ENCODE measurements around the gene RPLP2.
A peak's percentile ranks its signal among the peaks of the same experiment; 100 is the strongest.

RPLP2 gene

DNA sequence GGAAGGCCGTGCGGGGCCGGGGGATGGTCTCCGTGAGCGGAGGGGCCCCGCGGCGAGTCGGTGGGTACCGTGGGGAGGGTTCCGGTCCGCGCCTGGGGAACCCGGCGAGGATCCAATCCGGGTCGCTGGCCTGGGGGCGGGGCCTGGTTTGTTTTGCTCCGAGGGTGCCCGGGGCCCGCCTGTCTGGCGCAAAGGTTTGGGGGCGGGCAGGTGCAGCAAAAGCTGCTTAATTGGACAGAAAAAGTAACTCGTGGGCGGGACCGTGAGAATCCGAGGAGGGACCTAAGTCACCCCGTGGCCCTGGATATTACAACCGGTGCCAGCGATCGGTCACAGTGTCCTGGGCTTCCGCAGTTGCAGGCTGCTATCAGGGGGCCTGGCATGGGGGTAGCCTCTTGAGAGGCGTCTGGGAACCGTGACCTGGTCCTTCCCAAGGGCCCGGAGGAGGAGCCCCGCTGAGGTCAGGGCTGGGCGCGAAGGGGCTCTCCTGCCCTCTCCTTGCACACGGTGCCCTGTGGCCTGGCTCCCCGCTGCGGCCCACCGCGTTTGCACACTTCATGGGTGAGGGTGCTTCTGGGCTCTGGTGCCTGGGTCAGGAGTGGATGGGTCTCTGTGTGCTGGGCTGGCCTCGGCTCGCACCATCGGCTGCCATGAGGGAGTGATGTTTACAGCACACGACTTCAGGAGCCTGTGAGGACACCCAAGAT lies 10.3 kb downstream of the RPLP2 start:
- DNase-seq: peak in 8 of 10 donors; percentile 52 to 93 (median 68)

DNA sequence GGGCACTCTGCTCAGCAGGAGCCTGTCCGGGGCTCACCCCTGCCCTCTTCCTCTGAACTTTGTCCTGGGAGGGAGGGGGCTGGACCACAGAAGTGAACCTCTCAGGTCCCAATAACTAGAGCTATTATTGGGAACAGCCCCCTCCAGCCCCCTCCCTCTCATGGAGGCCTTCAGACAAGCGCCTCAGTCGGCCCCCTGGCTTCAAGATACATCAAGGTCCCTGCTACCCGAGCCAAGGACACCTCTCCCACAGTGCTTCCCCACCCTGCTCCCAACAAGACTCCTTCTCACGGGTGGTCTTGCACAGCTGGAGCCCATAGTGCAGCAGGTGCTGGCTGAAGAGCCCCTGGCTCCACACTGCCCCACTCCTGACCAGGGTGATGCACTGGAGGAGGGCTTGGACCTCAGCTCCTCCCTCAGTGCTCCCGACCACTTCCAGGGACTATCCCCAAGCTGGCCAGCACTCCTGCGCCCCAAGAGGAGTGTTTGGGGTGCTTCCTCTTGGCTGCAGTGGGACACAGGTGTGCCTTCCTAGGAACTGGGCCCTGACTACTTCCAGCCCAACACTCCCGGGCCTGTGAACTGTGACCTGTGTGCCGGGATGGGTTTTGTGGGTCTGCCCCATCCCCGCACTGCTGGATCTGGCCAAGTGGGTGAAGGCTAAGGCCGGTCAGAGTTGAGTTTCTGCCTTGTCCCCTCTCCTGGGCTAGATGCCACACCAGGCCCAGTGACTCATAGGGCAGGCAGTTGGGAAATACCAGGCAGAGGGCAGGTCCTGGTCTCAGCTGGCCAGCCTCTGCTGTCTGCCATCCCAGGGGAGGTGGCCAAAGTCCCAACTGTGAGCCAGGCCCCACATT lies 11.1 kb downstream of the RPLP2 start:
- DNase-seq: peak in 3 of 10 donors; percentile 40 to 61 (median 45)
- intact Hi-C loops (cut with DNase I): no loop called here

More for the DNA sequence above, 10.3 kb downstream of the RPLP2 start:
- intact Hi-C loops (cut with DNase I): no loop called here

DNA sequence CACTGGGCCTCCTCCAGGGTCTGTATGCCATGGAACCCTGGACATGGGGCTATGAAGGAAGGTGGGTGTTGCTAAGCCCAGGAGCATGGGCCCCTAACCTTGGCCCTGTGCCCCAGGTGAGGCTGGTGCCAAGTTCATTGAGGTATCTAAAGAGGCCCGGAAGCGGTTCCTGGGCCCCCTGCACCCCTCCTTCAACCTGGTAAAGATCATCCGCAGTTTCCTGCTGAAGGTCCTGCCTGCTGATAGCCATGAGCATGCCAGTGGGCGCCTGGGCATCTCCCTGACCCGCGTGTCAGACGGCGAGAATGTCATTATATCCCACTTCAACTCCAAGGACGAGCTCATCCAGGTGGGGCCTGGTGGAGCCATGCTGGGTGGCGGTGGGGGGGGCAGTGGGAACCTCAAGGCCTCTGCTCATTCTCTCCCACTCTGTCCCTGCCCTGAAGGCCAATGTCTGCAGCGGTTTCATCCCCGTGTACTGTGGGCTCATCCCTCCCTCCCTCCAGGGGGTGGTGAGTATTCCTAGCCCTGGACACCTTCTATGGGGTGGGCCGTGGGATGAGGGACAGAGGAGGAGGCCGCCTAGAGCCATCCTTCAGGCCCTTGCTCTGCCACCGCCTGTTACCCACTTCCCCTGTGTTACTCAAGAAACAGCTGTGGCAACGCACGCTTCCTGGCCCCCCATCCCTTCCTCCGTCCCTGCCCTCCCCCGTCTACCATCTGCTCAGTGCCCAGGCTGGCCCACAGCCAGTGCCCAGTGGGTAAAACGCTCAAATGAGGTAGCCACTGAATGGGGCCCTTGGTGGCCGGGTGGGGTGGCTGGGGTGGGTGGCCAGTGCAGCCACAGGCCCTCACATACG lies 12.0 kb downstream of the RPLP2 start:
- intact Hi-C loops (cut with DNase I): no loop called here
- DNase-seq: peak in 2 of 10 donors; percentile 38 to 88

DNA sequence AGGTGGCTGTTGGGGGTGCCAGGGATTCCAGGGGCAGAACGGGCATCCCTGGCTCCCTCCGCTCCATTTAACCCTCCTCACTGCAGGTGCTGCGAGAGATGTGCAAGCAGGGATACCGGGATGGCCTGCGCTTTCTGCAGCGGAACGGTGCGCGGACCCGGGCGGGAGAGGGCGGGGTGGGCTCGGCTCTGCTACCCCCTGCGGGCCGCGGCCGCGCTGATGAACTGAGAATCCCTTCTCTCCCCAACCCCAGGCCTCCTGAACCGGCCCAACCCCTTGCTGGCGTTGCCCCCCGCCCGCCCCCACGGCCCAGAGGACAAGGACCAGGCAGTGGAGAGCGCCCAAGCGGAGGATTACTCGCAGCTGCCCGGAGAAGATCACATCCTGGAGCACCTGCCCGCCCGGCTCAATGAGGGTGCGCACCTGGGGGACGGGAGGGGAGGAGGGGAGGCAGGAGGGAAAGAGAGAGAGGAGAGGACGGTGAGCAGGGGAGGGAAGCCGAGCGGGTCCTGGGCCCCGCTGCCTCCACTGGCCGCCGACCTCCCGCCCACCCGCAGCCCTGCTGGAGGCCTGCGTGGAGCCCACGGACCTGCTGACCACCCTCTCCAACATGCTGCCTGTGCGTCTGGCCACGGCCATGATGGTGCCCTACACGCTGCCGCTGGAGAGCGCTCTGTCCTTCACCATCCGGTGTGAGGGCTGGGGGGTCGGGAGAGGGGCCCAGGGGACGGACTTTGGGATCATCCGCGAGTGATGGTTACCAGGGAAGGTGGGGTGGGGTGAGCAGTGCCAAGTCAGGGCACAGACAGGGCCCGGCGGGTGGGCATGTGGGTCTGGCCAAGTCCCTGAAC lies 13.9 kb downstream of the RPLP2 start:
- DNase-seq: no peak
- intact Hi-C loops (cut with DNase I): no loop called here

DNA sequence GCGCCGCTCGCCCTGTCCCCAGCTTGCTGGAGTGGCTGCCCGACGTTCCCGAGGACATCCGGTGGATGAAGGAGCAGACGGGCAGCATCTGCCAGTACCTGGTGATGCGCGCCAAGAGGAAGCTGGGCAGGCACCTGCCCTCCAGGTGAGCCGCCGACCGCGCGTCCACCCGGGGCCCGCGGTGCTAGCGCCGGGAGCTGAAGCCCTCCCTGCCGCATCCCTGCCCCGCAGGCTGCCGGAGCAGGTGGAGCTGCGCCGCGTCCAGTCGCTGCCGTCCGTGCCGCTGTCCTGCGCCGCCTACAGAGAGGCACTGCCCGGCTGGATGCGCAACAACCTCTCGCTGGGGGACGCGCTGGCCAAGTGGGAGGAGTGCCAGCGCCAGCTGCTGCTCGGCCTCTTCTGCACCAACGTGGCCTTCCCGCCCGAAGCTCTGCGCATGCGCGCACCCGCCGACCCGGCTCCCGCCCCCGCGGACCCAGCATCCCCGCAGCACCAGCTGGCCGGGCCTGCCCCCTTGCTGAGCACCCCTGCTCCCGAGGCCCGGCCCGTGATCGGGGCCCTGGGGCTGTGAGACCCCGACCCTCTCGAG lies 14.6 kb downstream of the RPLP2 start:
- DNase-seq: peak in 7 of 10 donors; percentile 40 to 97 (median 51)
- intact Hi-C loops (cut with DNase I): no loop called here

DNA sequence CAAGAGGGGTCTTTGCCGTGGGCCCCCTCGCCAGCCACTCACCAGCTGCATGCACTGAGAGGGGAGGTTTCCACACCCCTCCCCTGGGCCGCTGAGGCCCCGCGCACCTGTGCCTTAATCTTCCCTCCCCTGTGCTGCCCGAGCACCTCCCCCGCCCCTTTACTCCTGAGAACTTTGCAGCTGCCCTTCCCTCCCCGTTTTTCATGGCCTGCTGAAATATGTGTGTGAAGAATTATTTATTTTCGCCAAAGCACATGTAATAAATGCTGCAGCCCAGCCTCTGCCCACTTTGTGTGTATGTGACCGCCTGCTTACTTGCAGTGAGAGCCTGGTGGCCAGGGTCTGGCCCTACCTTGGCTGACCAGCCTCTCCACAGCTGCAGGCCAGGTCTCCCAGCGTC lies 15.2 kb downstream of the RPLP2 start:
- intact Hi-C loops (cut with DNase I): no loop called here
- DNase-seq: no peak

DNA sequence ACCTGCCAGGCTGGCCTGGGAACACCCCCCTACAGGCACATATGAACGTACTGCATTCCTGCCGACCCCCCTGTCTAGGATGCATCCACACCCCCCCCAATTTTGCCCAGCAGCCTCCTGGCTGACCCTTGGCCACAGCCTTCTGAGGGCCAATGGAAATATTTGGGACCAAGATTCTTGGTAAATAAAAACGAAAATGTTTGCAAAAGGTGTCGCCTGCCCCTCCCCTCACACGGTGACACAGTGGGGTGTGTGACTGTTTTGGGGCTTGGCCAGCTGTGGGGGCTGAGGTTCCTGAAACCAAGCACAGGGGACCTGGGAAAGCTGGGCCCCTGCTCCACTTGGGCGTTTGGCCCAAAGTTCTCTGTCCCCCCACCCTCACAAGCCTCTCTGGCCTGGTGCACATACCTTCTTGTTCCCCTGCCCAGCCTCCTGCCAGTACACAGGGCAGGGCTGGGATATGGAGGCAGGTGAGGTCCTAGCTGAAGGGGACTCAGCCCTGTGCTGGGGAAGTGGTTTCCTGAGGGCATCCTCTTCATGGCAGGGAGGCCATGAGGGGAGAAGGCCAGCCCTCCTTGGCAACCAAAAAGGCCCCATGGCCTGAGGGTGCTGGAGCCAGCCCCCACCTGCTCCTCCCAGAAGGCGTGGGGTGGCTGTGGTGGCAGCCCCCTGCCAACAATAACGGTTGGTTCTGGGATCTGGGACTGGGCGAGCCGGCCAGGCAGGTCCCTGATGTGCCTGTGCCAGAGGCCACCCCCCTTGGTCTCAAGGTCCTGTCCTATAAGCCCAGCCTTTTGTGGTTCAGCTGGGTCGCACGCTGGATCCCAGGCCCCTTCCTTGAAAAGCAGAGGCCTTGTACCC lies 15.8 kb downstream of the RPLP2 start:
- intact Hi-C loops (cut with DNase I): no loop called here
- DNase-seq: no peak

DNA sequence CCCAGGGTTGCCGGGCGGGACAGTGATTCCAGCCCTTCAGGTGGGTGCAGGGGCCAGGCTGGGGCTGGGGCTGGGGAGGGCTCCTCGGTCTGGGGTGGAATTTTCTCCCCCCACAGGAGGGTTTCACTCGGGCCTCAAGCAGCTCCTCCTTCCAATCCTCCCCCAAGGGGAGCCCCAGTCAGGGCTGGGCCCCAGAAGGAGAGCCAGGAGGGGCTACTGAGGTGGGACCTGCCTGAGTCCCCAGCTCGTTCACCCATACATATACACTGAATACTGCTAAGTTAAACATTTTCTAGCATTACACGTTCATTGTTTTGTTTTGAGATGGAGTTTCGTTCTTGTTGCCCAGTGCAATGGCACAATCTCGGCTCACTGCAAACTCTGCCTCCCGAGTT lies 16.5 kb downstream of the RPLP2 start:
- DNase-seq: no peak
- intact Hi-C loops (cut with DNase I): no loop called here

DNA sequence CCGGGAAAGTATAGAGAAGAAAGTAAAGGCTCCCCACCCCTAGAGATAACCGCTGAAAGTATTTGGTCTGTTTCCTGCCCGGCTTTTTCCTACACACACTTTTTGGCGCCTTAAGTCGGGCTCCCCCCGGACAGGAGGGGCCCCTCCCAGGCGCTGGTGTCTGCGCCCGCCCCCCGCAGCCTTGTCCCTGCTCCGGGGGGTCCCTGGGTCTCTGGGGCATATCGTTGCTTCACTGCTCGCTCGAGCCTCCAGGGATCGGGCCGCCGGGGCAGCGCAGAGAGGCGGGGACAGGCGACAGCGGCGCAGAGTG lies 17.0 kb downstream of the RPLP2 start:
- intact Hi-C loops (cut with DNase I): no loop called here
- DNase-seq: no peak

DNA sequence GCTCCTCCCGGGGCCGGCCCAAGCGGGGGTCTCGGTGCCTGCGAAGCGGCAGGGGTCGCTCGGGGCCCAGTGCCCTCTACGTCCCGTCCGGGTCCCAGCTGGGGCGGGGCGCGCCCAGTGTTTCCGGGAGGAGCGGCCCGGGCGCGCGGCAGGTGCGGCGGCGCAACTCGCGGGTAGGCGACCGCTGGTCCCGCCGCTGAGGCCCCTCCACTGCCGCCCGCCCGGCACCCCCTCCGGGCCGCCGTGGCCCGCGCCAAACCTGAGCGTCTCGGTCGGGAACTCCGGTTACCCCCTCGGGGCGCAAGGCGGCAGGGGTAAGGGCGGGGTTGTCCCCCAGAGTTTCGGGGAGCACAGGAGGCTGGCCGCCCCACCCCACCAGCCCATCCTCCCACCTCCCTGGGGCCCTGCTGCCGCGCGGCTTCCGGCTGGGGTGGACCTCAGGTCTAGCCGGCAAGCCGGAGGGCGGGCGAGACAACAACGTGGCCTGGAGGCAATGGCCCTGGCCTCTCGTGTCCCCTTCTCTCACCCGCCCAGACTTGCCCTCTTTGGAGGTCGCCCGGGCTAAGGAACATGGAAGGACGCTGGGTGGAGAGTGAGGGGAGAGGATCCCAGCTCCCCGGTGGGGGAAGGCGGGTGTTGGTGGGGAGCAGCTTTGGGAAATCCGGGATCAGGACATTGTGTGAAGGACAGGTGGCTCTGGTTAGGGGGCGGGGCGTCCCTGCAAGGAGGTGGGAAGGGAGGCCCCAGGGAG lies 17.6 kb downstream of the RPLP2 start:
- DNase-seq: no peak
- intact Hi-C loops (cut with DNase I): no loop called here

DNA sequence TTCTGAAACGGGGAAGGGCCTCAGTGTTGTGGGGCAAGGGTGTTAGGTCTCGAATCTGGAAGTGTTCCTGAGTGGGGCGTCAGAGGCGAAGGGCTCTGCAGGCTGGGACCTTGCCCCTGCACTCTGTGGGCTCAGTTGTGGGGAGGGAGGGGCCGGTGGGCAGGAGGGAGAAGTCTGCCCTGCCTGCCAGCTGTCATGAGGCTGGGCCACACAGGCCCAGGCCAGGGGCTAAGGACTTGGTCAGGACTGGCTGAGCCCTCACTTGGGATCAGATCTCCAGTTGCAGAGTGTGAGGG lies 18.1 kb downstream of the RPLP2 start, which contains the start of gene CRACR2B:
CRACR2B (plus strand) TSS at position 23 of the 296 bp plus-strand sequence. CDS start 689 bp downstream, outside the sequence.
- DNase-seq: no peak
- intact Hi-C loops (cut with DNase I): no loop called here

DNA sequence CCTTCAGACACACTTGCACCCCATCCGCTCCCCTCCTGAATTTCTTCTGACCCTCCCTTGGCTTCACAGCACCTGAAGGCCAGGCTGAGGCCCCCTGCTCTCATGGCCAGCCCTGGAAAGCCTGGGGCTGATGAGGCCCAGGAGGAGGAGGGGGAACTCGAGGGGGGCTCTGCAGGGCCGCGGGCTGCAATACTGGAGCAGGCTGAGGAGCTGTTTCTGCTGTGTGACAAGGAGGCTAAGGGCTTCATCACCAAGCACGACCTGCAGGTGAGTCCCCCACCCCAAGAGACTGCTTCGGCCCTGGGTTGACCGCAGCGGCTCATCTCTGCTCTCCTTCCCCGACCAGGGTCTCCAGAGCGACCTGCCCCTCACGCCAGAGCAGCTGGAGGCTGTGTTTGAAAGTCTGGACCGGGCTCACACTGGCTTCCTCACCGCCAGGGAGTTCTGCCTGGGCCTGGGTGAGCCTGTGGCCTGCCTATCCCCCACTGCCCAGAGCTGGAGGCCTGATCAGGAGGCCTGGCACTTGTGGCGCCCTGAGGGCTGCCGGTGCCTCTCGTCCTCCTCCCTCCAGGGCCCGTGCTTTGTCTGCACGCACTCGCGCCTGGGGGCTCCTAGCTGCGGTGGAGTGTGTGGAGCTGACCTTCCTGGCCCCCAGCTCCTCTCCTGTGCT lies 18.9 kb downstream of the RPLP2 start:
- no peak for DNase-seq
- intact Hi-C loops (cut with DNase I): no loop called here

DNA sequence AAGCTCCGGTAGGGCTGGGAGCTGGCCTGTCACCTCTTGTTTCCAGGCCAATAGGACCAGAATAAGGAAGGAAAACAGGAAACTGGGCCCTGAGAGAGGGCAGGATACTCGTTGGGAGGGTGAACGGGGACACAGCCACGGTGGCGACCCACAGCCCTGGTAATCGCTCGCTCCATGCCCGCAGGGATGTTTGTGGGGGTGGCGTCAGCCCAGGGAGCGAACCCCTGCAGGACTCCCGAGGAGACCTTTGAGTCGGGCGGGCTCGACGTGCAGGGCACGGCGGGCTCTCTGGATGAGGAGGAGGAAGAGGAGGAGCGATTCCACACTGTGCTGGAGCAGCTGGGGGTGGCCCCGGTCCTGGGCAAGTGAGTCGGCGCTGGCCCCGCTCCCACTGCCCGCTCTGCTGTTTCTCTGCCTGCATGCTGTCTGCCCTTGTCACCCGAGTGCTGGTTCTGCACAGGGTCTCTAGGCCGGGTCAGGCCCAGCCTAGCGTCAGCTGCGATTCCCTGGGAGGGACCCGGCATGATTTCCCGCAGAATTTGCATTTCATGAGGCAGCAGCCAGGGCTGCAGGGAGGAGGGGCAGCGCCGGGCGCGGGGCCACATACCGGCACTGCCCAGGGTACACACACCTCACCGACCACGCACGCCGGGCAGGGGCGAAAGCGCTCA lies 19.5 kb downstream of the RPLP2 start:
- intact Hi-C loops (cut with DNase I): no loop called here

DNA sequence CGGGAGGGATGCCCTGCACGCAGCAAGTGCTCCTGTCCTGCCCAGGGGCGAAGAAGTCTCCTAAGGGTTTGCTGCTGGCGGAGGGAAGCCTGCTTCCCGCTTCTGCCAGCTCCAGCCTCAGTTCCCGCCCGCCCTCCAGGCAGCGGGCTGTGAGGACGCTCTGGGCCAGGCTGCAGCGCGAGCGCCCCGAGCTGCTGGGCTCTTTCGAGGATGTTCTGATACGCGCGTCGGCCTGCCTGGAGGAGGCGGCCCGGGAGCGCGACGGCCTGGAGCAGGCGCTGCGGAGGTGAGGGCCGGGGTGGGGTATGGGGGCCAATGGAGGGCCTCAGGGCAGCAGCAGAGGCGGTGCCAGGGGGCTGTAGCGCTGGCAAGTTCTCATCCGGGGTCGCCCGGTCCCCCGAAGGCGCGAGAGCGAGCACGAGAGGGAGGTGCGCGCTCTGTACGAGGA lies 20.1 kb downstream of the RPLP2 start:
- intact Hi-C loops (cut with DNase I): no loop called here
- no peak for DNase-seq

More for the DNA sequence above, 19.5 kb downstream of the RPLP2 start:
- DNase-seq: no peak

DNA sequence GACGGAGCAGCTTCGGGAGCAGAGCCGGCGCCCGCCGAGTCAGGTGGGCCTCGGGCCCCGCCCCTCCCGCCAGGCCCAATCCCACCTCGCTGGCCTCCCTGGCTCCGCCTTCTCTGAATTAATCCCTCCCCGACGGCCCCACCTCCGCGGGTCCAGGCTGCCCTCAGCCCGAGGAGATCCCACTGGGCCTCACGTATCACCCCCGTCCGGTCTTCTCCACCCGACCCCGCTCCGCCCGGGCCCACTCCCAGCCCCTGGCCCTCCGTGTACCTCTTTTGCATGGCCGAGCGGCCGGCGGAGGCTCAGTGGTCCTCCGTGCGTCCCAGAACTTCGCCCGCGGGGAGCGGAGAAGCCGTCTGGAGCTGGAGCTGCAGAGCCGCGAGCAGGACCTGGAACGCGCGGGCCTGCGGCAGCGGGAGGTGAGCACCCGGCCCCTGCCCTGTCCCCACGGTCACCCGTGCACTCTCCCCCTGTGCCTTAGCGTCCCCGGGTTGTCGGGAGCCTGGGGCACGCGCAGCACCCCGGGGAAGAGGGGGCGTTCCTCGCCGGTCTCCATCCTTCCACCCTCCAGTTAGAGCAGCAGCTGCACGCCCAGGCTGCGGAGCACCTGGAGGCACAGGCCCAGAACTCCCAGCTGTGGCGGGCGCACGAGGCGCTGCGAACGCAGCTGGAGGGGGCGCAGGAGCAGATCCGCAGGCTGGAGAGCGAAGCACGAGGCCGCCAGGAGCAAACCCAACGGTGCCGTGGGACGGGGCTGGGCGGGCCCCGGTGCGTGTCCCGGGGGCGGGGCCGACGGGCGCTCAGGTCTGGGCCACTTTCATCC lies 20.7 kb downstream of the RPLP2 start:
- peak in 1 of 10 donors; percentile 53 for DNase-seq

More for the DNA sequence above, 20.7 kb downstream of the RPLP2 start:
- intact Hi-C loops (cut with DNase I): no loop called here
